ENCODE results near the gene EPHX1.

Gene EPHX1

DNA sequence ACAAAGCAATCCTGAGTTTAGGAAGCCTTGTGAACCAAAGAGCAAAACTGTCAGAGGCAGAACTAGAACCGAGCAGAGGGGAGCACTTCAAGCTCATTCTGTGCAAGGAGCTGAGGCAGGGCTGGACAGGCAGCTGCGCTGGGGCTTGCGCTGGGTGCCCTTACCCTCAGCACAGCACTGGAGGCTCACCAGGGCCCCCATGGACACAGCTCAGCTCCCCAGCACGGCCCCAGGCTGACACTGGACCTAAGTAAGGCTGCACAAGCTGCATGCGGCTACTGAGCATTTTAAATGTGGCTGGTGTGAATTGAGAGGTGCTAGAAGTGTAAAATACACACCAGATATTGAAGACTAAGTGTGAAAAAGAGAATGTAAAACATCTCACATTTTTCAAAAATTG lies 50.2 kb downstream of the EPHX1 start:
- DNase-seq (ENCODE audit: low read depth in 1 of 2, low spot score in 1 of 2): no peak

DNA sequence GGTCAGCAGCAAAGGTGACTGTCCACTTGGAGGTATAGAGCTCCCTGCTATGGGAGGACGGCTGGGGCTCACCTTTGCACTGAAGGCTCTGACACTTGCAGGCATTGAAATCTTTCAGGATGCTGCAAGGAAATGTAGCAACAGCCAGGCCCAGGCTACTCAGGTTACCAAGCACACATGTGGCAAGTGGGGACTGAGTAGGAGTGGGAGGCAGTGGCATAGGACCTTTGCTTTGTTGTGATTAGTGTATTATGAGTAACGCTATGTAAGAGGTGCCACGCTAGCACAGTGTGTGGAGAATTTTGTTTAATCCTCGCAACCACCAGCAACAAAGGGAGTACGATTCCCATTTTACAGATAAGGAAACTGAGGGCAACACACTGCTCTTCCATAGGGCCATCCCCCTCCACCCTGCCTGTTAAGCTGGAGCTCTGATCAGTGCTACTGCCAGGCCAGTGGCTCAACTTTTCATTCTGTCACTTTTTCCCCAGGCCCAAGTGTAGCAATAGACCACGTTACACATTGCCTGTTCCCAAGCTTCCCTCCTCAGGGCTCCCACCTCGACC lies 51.0 kb downstream of the EPHX1 start:
- no peak for DNase-seq (ENCODE audit: low read depth in 1 of 2, low spot score in 1 of 2)

DNA sequence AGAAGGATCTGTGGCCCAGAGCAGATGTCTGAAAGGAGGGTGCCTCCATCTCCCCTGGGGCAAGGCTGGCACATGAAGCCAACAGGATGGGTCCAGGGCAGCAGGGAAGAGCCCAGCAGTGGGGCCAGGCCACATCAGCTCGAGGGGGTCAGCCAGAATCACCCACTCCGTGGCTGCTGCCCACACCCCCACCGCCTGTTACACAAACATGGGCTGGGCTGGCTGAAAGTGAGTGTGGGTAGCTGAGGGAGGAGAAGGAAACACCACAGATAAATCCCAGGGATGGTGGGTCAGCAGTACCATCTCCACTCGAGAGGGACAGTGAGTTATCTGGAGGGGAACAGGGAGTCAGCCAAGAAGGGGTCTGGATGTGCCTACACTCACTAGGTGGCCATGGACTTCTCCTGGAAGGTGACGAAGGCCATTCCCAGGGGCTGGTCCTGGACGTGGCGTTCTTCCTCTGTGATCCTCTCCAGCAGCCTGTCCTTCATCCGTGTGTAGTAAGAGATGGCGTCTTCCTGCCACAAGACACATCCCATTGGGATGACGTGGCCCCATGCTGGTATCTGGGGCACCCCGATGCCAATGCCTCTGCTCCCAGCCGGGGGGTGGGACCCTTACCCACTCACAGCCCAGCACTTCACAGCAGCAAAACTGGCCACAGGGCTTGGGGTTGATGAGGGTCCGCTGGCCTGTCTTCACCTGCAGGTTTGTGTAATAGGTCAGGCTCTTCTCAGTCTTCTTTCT lies 52.1 kb downstream of the EPHX1 start:
- no peak for DNase-seq (ENCODE audit: low read depth in 1 of 2, low spot score in 1 of 2)

DNA sequence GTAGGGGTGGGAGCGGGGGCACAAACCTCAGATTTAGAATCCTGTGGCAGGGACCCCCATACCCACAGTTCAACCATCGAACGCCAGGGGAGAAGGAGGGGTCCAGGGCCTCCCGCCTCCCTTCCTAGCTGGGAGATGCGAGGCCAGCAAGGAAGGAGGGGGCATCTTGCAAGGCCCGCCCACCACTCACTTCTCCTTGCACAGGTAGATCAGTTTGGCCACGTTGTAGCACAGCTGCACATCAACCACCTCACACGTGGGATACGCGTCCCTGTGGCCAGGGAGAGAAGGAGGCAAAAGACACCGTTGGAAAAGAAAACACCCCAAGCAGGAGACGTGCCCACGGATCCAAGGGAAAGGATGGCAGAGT lies 52.6 kb downstream of the EPHX1 start:
- DNase-seq (ENCODE audit: low read depth in 1 of 2, low spot score in 1 of 2): no peak

DNA sequence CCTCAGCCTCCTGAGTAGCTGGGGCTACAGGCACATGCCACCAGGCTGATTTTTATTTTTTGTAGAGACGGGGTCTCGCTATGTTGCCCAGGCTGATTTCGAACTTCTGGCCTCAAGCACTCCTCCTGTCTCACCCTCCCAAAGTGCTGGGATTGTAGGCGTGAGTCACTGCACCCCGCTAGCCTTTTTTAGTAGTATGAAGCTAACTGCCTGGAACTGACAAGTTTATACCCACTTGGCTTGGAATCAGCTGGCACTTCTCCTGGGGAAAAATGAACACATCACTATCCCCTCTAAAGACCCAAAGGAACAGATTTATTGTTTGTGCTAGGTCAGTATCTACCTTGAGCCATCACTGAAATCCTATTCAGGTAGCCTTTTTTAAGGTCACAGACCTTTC lies 53.2 kb downstream of the EPHX1 start:
- no peak for DNase-seq (ENCODE audit: low read depth in 1 of 2, low spot score in 1 of 2)

DNA sequence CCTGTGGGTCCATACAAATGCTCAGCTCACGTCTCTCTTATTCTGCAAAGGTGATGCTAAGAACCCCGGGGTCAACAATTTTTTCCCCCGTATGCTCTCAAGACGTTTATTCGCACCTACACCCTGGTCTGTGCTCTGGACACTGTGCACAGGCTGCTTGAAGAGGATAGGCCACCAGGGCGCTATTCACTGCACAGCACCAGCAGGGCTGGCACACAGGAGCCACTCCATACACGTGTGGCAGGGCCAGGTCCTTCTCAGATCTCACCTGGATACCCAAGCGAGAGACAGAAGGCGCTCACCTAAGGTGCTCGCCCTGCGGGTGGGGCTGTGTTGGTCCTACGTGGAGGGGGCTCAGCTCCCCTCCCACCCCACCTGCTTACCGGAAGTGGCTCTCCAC lies 55.6 kb downstream of the EPHX1 start:
- no peak for DNase-seq (ENCODE audit: low read depth in 1 of 2, low spot score in 1 of 2)

DNA sequence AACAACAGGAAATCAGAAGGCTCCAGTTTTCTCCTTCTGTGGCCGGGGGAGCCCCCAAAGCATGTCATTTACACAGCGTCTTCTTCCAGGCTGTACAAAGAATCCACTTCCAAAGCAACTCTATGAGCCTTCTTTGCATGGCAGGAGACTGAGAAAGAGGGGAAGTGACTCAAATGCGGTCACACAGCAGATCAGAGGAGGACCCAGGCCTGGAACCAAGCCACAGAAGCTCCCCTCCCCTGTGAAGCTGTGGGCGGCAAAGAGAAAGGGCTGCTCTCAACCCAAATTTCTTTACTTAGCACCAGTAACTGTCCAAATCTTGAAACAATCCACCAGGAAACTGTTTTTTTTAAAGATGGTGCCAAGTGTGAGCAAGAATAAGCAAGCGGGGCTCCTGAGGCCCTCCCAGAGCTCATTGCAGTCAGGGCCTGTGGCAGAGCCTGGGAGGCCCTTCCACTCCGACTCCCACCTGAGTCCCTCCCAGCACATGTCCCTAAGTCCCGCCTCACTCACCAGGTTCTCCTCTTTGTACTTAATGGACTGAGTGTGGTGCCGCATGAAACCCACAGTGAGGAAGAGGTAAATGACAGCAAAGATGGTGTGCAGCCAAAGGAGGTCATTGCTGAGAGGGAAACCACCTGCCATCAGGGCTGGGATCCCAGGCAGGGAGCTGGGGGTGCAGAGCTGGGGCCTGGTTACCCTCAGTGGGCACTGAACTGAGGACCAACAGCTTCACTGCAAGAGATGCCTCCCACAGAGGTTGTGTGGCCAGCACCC lies 56.3 kb downstream of the EPHX1 start:
- DNase-seq (ENCODE audit: low read depth in 1 of 2, low spot score in 1 of 2): peak; percentile 43 to 47

DNA sequence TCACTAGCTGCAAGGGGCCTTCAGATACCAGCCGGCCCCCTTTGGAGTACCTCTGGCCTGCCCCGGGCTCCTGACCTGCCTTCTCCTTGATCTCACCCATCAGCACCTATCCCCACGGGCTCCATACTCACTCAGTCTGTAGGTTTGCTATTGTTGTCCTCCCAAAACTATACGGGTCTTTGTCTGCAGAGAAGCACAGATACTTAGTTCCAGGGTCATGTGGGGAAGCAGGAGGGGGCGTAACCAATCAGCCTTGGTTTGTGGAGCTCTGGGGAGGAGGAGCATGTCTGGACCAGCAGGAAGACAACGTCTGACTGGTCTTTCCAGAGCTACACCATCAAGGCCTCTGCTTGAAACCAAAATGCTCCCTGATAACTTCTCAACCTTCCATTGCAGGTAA lies 57.1 kb downstream of the EPHX1 start:
- no peak for DNase-seq (ENCODE audit: low read depth in 1 of 2, low spot score in 1 of 2)

DNA sequence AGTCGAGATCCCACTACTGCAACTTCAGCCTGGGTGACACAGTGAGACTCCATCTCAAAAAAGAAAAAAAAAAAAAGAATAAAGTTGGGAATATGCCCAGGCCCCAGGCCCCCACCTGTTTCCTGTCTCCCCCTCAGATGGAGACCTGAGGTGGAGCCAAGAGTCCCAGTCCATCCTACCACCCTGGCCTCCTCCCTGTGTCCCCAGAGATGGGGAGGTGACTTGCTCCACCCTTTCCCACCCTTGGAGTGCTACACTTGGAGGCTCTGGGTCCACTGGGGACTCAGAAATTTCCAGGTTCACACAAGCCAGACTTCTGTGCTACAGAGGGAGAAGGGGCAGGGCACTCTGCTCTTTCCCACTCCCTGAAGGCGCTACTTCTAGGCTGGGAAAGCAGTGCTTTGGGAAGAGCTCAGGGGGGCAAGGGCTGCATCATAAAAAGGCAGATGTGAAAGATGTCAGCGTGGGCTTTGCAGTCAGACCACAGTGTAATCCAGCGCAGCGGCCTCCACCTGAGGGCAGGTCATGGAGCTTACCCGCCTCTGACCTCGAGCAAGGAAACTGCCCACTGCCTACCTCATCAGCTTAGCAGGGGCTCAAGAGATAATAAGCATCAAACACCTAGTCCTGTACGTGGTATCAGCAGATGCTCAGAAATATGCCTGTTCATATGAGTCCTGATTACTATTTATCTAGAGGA lies 58.9 kb downstream of the EPHX1 start:
- no peak for DNase-seq (ENCODE audit: low read depth in 1 of 2, low spot score in 1 of 2)

DNA sequence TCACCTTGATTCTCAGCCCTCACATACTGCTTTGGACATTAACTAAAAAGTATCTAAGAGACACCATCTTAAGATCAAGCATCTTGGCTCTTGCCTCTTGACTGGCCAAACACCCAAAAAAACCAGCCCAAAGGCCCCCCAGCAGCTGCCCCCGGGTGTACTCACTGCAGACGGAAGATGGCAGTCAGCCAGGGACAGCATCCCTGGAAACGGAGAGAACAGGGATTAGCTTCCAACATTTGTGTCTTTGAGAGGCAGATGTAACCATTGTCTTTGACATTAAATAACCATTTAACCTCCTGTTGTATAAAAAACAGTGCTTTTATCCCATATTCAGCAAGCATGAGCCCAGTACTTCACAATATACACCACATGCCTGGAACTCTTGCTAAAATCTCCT lies 61.0 kb downstream of the EPHX1 start:
- no peak for DNase-seq (ENCODE audit: low read depth in 1 of 2, low spot score in 1 of 2)

DNA sequence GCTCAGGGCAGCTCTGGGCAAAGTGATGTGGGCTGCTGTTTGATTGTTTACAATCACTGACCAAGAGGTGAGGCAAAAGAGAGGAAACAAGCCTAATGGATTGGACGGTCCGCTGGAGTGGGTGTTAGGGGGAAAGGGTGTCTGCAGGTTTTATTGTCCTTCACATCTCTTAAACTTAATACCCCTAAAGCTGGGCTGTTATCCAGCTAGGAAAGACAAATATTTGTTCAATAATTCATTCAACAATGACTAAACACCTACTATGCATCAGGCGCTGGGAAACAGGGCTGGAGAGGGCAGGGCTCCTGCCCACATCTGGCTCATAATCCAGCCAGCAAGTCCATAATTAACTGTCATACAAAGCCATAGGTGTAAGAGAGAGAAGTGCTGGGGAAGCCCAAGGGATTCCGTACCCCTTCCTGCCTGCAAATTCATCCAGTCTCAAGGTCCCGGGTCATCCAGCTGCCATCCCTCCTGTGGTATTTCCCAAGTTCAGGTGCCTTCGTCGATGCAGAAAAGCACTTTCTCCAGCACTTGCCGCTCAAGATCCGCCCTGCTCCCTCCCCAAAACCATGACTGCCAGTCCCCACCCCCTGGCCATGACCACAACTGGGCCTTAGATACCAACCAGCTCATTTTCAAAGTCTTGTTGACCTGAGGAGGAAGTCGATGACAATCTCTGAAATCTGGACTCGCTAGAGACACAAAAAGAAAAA lies 61.6 kb downstream of the EPHX1 start:
- DNase-seq (ENCODE audit: low read depth in 1 of 2, low spot score in 1 of 2): no peak

DNA sequence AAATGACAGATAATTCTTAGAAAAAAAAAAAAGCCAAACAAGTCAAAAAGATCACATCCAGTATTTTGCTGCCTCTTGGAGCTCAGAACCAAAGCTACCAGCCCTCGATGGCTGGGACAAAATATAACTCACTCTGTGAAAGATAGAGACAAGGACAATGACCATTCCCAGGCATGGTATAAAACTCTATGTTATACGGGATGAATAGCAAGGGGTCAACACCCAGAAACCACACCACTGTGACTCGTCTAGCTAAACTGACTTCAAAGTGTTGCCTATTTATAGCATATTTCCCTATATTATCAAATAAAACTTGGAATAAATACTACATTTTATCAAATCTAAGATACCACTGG lies 62.1 kb downstream of the EPHX1 start:
- DNase-seq (ENCODE audit: low read depth in 1 of 2, low spot score in 1 of 2): no peak

DNA sequence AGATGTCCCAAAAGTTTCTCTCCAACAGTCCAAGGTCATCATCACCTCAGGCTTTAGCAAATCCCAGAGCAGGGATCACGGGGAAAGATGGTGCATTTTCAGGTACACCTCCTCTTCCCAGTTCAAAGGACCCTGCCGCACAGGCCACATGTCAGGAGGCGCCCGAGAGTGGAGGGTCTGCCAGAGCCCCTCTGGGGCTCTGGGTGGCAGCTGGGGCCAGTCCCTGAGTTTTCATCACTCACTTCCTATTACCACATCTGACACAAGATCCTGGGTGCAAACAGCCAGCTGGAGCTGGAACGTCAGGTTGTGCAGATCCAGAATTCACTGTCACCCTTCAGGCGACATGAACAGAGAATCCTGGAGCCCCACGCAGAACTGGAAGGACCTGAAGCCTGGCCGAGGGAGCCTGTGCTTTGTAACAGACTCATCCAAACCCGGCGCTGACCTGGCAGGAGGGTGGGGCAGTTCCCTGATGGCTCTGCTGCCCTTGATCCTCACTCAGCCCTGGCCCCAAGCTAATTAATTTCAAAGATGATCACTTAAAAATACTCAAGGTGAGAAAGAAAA lies 63.4 kb downstream of the EPHX1 start:
- DNase-seq (ENCODE audit: low read depth in 1 of 2, low spot score in 1 of 2): no peak

DNA sequence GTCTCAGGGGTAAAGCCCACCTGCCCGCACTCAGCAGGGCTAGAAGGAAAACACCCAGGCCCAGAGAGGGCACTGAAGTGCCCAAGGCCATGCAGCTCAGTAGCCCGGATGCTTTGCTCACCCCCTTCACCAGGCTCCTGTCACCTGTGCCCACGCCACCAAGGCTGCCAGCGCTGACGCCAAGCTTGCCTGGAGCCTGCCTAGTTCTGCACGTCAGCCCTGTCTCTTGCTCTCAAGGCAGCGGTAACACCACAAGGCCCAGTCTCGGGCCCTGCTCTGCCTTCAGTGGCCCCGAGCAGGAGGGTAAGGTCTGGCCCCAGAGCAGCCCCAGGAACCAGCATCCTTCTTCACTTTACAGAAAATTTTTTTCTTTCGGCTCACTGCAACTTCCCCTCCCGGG lies 64.5 kb downstream of the EPHX1 start:
- DNase-seq (ENCODE audit: low read depth in 1 of 2, low spot score in 1 of 2): no peak

DNA sequence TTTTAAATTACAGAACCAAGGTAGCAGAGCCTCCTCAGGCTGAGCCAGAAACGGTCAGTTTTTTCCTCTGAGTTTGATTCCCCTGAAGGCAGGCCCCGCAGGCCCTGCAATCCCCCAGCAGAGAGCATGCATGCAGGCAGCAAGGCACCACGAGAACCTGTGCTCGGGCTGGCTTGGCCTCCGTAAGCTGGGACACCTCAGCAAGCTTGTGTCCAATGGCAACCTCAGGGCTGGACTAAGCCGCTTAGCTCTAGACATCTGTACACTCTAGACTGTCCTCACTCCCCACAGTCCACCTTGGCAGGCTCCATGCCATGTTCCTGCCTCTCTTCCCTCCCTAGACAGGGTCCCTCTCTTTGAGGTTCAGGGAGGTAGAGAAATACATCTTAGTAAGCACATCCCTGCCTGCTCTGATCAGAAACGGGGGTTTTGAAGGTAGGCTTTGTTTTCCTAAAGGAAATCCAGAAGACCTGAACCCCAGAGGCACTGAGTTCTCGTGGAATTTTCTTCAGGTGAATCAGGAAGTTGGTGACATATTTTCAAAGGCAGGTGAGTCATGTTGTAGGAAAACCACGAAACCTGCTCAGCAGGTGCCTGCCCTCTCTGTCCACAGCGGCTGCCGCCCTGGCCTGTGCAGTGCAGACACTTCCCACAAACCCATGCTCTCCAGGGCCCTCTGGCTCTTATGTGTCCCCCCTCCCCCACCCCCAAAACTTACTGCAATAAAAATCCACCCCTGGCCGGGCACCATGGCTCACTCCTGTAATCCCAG lies 65.3 kb downstream of the EPHX1 start:
- no peak for DNase-seq (ENCODE audit: low read depth in 1 of 2, low spot score in 1 of 2)

DNA sequence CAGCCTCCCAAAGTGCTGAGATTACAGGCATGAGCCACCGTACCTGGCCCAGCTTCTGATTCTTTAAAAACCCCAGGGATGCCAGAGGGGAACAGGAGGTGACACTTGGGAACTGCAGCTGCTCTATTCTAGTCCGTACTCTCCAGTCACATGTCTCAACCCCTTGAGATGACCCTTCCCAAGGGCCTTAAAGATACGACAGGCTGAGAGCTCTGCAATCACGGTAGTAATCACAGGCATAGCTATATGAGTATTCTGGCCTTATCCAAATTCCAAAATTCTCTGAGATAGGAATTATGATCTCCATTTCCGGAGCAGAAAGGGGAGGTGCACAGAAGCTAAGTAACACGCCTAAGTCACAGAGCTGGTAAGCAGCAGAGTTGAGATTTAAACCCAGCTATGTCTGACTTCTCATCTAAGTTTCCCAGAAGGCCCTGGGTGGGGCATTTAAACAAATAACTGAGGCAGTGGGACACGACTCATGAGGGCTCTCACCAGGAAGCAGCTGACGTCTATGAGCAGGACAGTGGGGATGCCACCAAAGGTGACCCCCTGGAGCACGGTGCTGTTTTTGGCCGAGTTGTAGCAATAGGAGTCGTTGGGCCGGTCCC lies 67.1 kb downstream of the EPHX1 start:
- no peak for DNase-seq (ENCODE audit: low read depth in 1 of 2, low spot score in 1 of 2)

DNA sequence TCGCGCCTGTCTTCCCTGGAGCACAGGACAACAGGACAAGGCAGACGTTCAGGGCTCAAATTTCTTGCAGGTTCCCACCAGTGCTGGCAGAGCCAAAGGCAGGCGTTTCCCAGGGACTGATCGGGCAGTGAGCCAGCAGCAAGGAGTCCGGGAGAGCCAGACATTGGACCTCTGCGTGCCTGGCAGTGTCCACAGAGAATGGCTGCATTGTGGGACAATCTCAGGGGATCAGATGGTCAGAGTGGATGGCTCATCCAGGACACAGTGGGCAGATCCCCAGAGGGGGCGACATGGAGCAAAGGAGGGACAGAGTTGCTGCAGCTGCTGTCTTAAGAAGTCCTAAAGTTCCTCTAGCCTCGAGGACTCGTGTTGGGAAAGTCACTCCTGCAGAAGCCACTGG lies 67.7 kb downstream of the EPHX1 start:
- DNase-seq (ENCODE audit: low read depth in 1 of 2, low spot score in 1 of 2): no peak

DNA sequence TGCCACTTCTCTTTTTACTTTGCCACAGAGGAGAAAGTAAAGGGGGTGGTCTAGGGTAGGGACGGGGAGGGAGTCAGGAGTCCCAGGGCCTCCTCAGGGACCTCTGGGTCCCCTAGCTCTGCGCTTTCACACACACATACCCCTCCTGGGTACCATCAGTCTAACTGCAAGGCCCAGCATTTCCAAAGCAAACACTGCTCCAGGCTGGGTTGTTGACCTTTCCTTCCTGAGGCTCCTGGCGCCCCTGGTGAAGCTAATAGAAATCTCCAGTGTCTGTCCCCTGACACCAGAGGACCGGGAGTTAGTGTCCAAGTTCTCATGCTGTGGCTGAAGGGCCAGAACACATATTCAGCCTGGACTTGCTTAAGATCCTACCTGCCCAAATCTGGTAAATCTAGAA lies 68.4 kb downstream of the EPHX1 start:
- DNase-seq (ENCODE audit: low read depth in 1 of 2, low spot score in 1 of 2): no peak

DNA sequence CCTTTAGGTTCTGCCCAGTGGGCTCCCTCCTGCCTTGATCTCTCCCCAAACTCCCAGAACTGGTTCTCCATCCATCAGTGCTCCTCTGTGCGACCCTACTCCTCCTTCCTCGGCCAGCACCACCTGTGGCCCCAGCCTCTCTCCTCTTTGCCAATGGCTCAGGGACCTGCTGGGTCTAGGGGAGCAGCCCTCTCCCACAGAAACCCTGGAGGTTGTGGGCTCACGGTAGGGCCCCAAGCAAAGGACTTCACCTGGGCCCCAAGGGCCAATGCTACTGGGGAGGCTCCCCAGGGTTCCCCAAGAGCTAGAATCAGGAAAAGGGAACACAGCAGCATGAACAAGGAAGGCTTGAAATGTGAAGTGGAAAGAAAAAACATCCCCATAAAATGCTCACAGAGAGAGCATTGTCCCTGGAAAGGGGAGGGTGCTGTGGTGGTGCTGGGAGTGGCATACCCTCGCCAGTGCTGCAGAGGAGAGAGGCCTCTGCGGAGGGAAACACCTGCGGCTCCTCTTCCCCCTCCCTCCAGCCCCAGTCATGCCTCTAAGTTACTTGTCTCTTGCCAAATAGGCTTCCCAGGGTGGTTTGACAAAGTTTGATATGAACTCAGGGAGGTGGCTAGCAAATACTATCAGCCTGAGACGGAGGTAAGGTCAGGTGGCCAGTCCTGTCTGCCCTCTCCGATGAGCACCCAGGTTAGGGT lies 69.7 kb downstream of the EPHX1 start:
- DNase-seq (ENCODE audit: low read depth in 1 of 2, low spot score in 1 of 2): no peak

Data from stimulated activated CD4-positive, alpha-beta T cell treated with anti-CD3 and anti-CD28 coated beads, Interleukin-15, amount 100 ng/mL, for 1 hour (primary cell).